Astrocyte of the cerebellum (primary cell): ENCODE data around the gene ANKRD16.
"Not testable (repeated sequence)": the region's sequence is repeated elsewhere in the genome, so short reads cannot be mapped to it uniquely, and the experiment has no call there.

ENCODE experiments used
- DNase-seq: peaks from one replicate; pipeline ENCODE4 v3.0.0-alpha.2; 2011; ENCODE audit warnings: low read depth
- H3K4me3 ChIP-seq: 2 replicates; pipeline ENCODE4 v1.5.1; 2011; ENCODE audit warnings: mild to moderate bottlenecking, low read depth, low read length, moderate library complexity
- in situ Hi-C: cut with HindIII; loops from 2 replicates; pipeline ENCODE4 v1.10.0; 2017; ENCODE audit warnings: low sequenced_read_pairs
- TF ChIP-seq, protein P1 (sequence below): IDR thresholded peaks from 2 replicates; pipeline ENCODE4 v1.5.1; 2012; ENCODE audit warnings: low read length, low read depth, moderate library complexity, mild to moderate bottlenecking; ENCODE audit errors: missing control alignments

ANKRD16 gene

DNA sequence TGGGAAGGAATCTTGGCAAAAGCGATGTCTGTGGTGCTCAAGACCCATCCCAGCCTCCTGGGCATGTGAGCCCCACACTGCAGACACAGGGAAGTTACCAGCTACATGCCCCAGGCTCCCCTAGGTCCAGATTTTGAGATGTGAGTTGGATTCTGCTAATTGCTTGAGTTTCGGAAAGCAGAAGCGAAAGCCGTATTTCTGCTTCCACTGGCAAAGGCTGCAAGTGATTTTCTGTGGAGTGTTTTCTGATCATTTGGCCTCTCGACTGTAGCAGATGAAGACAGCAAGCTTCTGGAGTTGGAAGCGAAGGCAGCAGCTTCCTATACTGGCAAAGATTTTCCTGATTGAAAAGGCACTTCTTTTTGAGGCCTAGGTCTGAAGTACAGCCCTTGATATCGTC lies 29.6 kb downstream of the ANKRD16 start:
- in situ Hi-C loops: no loop called here
- DNase-seq: no peak
- TF ChIP-seq, protein P1, sequence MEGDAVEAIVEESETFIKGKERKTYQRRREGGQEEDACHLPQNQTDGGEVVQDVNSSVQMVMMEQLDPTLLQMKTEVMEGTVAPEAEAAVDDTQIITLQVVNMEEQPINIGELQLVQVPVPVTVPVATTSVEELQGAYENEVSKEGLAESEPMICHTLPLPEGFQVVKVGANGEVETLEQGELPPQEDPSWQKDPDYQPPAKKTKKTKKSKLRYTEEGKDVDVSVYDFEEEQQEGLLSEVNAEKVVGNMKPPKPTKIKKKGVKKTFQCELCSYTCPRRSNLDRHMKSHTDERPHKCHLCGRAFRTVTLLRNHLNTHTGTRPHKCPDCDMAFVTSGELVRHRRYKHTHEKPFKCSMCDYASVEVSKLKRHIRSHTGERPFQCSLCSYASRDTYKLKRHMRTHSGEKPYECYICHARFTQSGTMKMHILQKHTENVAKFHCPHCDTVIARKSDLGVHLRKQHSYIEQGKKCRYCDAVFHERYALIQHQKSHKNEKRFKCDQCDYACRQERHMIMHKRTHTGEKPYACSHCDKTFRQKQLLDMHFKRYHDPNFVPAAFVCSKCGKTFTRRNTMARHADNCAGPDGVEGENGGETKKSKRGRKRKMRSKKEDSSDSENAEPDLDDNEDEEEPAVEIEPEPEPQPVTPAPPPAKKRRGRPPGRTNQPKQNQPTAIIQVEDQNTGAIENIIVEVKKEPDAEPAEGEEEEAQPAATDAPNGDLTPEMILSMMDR: no peak
- H3K4me3 ChIP-seq: no peak overlapping the region

- TF ChIP-seq, protein P1: no peak
- in situ Hi-C loops: no loop called here
- DNase-seq: no peak
- H3K4me3 ChIP-seq: no peak overlapping the region
These were observed 30.9 kb downstream of the ANKRD16 start for GRCh38 chr10:5858811-5859210.

DNA sequence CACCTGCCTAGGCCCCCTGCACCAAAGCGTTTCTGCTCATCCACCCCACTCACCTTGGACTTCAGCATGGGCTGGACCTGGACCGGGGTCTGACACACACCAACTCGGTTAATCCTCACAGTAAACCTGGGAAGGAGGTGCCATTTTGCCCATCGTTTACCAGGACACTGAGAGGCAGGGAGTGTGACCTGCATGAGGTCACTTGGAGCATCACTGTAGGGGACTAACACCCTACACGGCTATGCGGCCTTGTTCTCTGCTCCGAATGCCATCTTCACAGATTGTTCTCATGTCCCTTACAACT lies 33.0 kb downstream of the ANKRD16 start:
- TF ChIP-seq, protein P1: no peak
- DNase-seq: no peak
- in situ Hi-C loops: no loop called here
- no peak overlapping the region for H3K4me3 ChIP-seq

DNA sequence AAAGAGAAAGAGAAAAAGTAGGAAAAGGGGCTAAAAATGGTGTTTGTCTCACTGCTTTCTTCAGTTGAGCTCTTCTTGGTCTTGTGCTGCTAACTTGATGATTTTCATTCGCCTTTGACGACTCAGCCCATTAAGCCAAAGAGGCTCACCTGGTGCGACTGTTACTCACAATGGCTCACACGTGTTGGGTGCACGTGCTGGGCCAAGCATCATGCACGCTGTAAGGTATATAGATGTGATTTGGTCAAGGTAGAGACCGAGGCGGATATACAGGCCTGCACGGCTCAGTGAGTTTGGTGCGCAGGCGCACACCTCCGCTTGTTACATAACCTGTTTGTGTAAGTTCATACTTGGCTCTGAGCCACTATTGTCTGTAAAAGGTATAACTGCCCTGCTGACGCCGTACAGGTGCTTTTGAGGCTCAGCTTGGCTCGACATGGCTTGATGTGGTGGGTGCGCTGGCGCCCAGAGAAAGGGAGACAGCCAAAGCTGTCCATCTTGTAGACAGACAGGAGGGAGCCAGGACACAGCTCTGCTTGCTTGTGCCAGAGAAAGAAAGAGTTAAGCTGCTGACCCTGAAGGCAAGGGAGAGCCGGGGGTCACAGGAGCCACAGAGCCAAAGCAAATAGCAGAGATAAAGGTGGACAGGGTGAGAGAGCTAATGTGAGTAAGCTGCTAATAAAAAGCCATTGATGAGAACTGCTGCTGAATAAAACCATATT lies 33.6 kb downstream of the ANKRD16 start:
- no peak for DNase-seq
- TF ChIP-seq, protein P1: no peak
- in situ Hi-C loops: no loop called here
- no peak overlapping the region for H3K4me3 ChIP-seq

GRCh38 chr10:5854131-5854475 lies 35.6 kb downstream of the ANKRD16 start:
- DNase-seq: no peak
- TF ChIP-seq, protein P1: no peak
- in situ Hi-C loops: no loop called here
- no peak overlapping the region for H3K4me3 ChIP-seq

- DNase-seq, H3K4me3 ChIP-seq, in situ Hi-C loops: not testable (repeated sequence)
These were observed 43.0 kb downstream of the ANKRD16 start for GRCh38 chr10:5846667-5847066.

DNA sequence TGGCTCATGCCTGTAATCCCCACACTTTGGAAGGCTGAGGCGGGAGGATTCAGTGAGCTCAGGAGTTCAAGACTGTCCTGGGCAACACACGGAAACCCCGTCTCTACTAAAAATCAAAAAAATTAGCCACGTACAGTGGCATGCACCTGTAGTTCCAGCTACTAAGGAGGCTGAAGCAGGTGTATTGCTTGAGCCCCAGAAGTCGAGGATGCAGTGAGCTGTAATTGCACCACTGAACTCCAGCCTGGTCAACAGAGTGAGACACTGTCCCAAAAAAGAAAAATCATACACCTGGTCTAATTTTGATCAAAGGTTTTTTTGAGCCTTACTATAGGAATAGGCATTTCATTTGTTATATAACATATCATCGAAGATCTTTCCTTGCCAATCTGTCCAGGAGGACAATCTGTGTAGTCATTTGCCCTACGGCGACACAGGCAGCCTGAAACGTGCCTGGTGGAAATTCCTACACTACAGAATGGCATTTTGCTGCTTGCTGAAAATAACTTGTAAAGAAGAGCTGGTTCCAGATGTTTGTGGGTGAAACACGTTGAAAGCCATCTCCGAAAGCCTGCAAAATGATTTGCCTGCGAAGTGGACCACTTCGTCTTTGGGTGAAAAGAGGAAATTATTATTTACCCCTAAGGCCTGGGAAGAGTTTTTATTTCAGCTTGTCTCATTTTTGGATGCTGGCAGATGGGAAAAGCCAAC lies 45.2 kb downstream of the ANKRD16 start:
- TF ChIP-seq, protein P1: no peak
- H3K4me3 ChIP-seq: no peak overlapping the region
- DNase-seq: no peak
- in situ Hi-C loops: no loop called here
